ENCODE results near the gene AKAP6.

The AKAP6 gene

GRCh38 chr14:32629236-32629635 is 300.1 kb downstream of the AKAP6 start:
- no peak for DNase-seq

DNA sequence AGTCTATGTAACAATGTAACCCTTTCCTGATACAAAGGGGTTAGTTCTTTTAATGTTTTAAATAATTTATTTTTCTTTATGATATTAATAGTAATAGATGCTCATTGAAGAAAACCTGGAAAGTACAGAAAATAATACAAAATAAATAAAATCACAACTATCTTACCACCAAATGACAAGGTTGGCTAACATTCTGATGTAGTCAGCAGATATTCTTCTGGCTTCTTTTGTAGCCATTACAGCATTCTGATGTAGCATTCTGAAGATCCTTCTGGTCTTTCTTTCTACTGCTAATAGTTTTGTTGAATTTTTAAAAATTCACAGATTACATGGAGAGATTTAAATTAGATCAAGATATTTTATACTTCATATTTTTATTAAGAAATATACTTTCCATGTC is 301.6 kb downstream of the AKAP6 start:
- DNase-seq: no peak

GRCh38 chr14:32633224-32633859 is 304.2 kb downstream of the AKAP6 start:
- DNase-seq: no peak

DNA sequence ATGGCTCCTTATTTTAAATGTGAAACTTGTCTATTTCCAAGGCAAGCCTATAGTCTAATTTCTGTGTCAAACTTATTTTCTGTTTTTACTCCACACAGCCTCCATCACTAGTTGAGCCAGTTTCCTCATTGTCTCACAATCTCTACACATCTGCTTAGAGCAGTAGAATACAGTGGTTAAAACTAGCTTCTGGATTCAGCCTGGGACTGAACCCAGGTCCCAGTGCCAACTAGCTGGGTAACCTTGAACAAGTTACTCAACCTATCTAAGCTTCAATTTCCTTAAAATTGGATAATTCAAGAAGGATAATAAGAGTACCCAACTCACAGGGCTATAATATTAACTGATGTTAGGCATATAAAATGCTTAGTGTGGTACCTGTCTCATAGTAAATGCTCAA is 304.8 kb downstream of the AKAP6 start:
- DNase-seq: no peak

- DNase-seq: no peak
Measured at GRCh38 chr14:32635061-32635719, 306.1 kb downstream of the AKAP6 start.

GRCh38 chr14:32637582-32637981 is 308.5 kb downstream of the AKAP6 start:
- no peak for DNase-seq

DNA sequence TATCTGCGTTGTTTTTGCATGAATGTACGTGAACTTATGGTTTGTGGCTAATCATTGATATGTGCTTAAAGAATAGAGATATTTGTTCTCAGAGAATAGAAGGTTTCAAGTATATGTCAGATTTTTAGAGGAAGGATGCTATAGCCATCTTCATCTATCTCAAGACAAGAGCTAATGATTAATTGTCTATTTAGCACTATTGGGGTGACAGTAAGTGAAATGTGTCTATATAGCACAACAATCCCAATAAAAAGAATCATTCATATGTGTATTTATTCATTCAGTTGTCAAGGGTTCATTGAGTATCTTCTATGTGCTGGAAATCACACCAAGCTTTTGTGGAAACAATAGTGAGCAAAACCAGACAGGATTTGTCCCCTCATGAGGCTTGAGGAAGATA is 310.1 kb downstream of the AKAP6 start:
- DNase-seq: no peak

DNA sequence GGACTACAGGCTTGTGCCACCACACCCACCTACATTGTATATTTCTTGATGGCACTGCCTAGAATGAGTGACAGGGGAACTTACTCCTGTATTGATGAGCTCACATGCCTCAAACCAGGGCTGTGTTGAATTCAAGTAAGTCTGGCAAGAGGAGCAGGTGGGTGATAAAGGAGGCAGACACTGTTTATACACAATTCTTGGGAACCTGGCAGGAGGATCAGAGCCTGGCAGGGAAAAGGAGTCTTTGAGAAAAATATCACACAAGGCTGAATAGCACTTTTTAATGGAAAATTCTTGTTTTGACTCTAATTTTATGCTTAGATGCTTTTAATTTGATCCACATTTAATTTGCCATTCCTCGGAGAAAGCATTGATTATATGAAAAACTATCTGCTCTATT is 316.5 kb downstream of the AKAP6 start:
- DNase-seq: no peak

GRCh38 chr14:32648434-32648833 is 319.3 kb downstream of the AKAP6 start:
- DNase-seq: no peak

- DNase-seq: no peak
Measured at GRCh38 chr14:32650030-32650429, 320.9 kb downstream of the AKAP6 start.

DNA sequence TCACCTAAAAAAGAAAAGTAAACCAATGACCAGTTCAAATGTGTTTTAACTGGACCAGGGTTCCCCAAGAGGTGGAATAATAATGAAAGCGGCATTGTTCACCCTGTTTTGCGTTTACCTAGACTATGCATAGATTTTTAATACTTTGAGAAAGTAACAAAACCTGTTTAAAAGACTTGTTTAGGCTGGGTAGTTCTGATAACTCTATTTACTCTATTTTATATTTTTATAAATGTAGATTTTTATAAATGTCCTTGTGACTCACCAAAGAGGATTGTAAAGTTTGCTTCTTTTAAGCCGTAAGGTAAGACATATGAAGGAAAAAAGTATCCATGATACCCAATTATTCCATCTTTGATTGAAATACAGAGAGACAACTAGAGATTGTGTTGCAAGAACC is 321.6 kb downstream of the AKAP6 start:
- no peak for DNase-seq

GRCh38 chr14:32654106-32654505 is 325.0 kb downstream of the AKAP6 start:
- no peak for DNase-seq

- DNase-seq: no peak
Measured at GRCh38 chr14:32656601-32657000, 327.5 kb downstream of the AKAP6 start.

- DNase-seq: no peak
Measured at GRCh38 chr14:32657081-32657480, 328.0 kb downstream of the AKAP6 start.

DNA sequence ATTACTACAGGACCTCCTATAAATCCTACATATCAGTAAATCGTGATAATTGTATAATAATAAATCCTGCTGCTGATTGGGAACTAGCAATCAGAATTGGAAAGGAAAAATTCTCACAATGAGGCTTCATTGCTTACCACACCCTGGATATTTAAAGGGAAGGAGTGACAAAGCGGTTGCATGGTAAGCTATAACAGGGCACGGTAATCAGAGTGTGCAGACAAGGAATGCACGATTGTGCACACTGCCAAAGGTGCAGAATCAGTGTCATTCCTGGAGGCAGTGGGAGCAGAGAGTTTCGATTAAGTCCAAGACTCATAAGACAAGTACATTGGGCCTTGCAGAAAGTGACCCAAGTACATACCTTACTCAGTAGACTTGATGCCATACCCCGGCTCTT is 332.1 kb downstream of the AKAP6 start:
- no peak for DNase-seq

- DNase-seq: no peak
Measured at GRCh38 chr14:32662211-32662610, 333.1 kb downstream of the AKAP6 start.

DNA sequence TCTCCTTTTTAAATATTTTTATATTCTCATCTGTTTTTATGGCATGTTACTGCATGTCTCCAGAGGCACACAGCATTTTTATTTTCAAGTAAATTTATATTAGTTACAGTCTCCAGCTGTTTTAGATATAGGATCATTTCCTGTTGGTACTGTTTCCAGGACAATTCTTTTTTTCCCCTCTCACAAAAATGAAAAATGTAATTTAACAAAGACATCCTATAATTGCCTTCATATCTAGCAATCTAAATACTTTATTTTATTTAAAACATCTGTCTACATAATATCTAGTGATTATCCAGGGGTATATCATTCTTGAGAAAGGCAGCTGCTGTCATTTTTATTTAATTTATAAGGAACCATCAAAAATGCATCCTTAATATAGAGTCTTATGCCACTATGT is 337.2 kb downstream of the AKAP6 start:
- no peak for DNase-seq

DNA sequence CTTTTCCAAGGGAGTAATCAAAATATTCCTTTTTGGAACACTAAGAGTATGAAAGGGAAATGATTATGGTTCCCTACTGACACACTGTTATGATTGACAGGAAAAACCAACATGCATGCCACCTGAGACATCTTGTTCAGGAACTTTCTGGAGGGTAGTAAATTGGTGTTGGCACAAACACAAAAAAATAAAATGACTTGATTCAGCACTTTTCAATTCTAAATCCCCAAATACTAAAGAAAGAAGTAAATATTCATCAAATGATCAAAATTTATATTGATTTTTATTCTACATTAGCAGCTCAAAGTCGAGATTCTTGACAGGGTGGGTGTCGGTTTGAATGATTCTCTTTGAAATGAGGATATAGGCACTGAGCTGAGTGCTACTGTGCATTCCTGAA is 338.2 kb downstream of the AKAP6 start:
- no peak for DNase-seq

DNA sequence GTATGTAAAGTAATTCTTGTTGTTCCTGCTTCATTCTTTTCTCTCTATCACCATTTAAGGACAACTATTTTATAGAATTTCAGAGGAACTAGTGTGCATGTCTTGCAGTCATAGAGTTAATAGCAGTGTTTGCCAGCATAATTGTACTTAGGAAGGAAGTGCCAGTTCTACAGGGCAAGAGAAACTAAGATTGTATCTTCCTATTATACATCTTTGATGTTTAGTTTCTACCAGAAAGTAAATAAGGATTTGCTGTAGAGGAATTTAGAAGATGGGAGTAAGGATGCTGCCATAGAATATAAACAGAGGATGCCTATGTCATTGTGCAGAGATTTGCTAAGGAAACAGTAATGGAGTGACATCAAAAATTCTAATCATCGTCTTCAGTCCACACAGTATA is 338.7 kb downstream of the AKAP6 start:
- DNase-seq: no peak

GRCh38 chr14:32669391-32669790 is 340.3 kb downstream of the AKAP6 start:
- DNase-seq: no peak

DNA sequence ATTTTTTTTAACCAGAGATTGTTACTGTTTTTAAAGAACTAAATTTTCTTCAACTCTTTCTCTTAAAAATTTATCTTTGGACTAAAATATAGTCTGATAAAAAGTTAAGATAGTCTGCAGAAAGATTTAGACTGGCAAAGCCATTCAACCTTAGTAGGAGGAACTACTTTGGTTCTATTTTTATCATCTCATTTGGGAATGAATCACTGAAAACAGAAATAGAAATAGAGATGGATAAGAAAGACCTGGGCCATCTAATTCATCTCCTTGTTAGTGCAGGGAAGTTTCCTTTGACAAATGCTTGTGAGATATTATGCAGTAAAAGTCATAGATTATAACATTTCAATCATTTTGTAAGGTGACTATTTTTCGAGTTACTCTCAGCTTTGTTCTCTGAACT is 346.3 kb downstream of the AKAP6 start:
- no peak for DNase-seq

- DNase-seq: no peak
Measured at GRCh38 chr14:32677129-32677780, 348.2 kb downstream of the AKAP6 start.

- no peak for DNase-seq
Measured at GRCh38 chr14:32678088-32678487, 349.0 kb downstream of the AKAP6 start.

GRCh38 chr14:32679927-32680612 is 351.0 kb downstream of the AKAP6 start:
- DNase-seq: no peak
